Astrocyte (in vitro differentiated cells and primary cell): ENCODE measurements around the gene GORASP2. TPM values are rescaled to one million over a fixed set of nuclear protein-coding genes. Genes with fewer than 3 reads are reported as not detected.
A peak's percentile ranks its signal among the peaks of the same experiment; 100 is the strongest.

Experiments used
- DNase-seq: peaks from one replicate; pipeline ENCODE4 v3.0.0-alpha.2; 2010; ENCODE audit warnings: low read depth
- FAIRE-seq: peaks from 2 replicates; lab custom pipeline; 2011; peaks lifted over from hg19 to GRCh38; lab: Jason Lieb, UNC
- H2AFZ ChIP-seq: 2 replicates; pipeline ENCODE4 v1.6.0; 2012; ENCODE audit warnings: low read depth, low read length, inconsistent platforms
- H3K27ac ChIP-seq: 2 replicates; pipeline ENCODE4 v1.5.1; 2011; ENCODE audit warnings: low read depth, low read length, inconsistent platforms
- H3K27me3 ChIP-seq: 2 replicates; pipeline ENCODE4 v1.6.0; 2011; ENCODE audit warnings: low read length, inconsistent platforms; ENCODE audit not compliant: insufficient read depth
- H3K36me3 ChIP-seq: 2 replicates; pipeline ENCODE4 v1.5.1; 2011; ENCODE audit warnings: low read length, inconsistent platforms; ENCODE audit not compliant: insufficient read depth
- H3K4me1 ChIP-seq: 2 replicates; pipeline ENCODE4 v1.5.1; 2011; ENCODE audit warnings: low read length, inconsistent platforms; ENCODE audit not compliant: insufficient read depth
- H3K4me2 ChIP-seq: 2 replicates; pipeline ENCODE4 v1.6.0; 2012; ENCODE audit warnings: low read length, inconsistent platforms
- H3K4me3 ChIP-seq: 2 replicates; pipeline ENCODE4 v1.5.1; 2011; ENCODE audit warnings: low read depth, mild to moderate bottlenecking, low read length, inconsistent platforms; ENCODE audit not compliant: insufficient read depth
- H3K79me2 ChIP-seq: 2 replicates; pipeline ENCODE4 v1.6.0; 2012; ENCODE audit warnings: mild to moderate bottlenecking, low read length, inconsistent platforms; ENCODE audit not compliant: insufficient read depth
- H3K9ac ChIP-seq: 2 replicates; pipeline ENCODE4 v1.6.0; 2012; ENCODE audit warnings: mild to moderate bottlenecking, low read length, inconsistent platforms
- H3K9me3 ChIP-seq: 2 replicates; pipeline ENCODE4 v1.5.1; 2012; ENCODE audit warnings: low read depth, mild to moderate bottlenecking, low read length, inconsistent platforms; ENCODE audit not compliant: insufficient read depth
- H4K20me1 ChIP-seq: 2 replicates; pipeline ENCODE4 v1.6.0; 2012; ENCODE audit warnings: low read length, inconsistent platforms; ENCODE audit not compliant: insufficient read depth
- H3K27ac Mint-ChIP-seq: one replicate; pipeline ENCODE4 v1.8.0; 2021; ENCODE audit warnings: mild to moderate bottlenecking, mixed read lengths; ENCODE audit not compliant: unreplicated experiment
- H3K27me3 Mint-ChIP-seq: one replicate; pipeline ENCODE4 v1.8.0; 2021; ENCODE audit warnings: low read depth, mixed read lengths; ENCODE audit not compliant: unreplicated experiment
- H3K36me3 Mint-ChIP-seq: one replicate; pipeline ENCODE4 v1.8.0; 2021; ENCODE audit warnings: low read depth, mixed read lengths; ENCODE audit not compliant: unreplicated experiment
- H3K4me1 Mint-ChIP-seq: one replicate; pipeline ENCODE4 v1.8.0; 2021; ENCODE audit warnings: low read depth, mixed read lengths; ENCODE audit not compliant: unreplicated experiment
- H3K4me3 Mint-ChIP-seq: one replicate; pipeline ENCODE4 v1.8.0; 2021; ENCODE audit warnings: mild to moderate bottlenecking, moderate library complexity, mixed read lengths; ENCODE audit not compliant: unreplicated experiment
- H3K9me3 Mint-ChIP-seq: one replicate; pipeline ENCODE4 v1.8.0; 2021; ENCODE audit warnings: mild to moderate bottlenecking, mixed read lengths; ENCODE audit not compliant: unreplicated experiment
- CTCF ChIP-seq: IDR thresholded peaks from 2 replicates; pipeline ENCODE4 v1.5.1; 2011; ENCODE audit warnings: low read depth, mild to moderate bottlenecking, inconsistent platforms, low read length, moderate library complexity; ENCODE audit not compliant: insufficient read depth
- EZH2 ChIP-seq: IDR thresholded peaks from 2 replicates; pipeline ENCODE4 v1.6.1; 2012; ENCODE audit warnings: mild to moderate bottlenecking, low read length, inconsistent platforms; ENCODE audit not compliant: insufficient read depth
- total RNA-seq: library from RNA; stranded (reverse); gene quantifications from 2 replicates; pipeline ENCODE4 v1.2.1, GENCODE V29; 2021

The GORASP2 gene
- total RNA-seq, 1 donor from 2014 or later, result 116 TPM

GRCh38 chr2:170965446-170966225 is 36.6 kb downstream of the GORASP2 start:
- no peaks in the 10 kb centered on the region for H3K9me3 Mint-ChIP-seq
- peak overlapping the region; percentile 90 for H3K27ac Mint-ChIP-seq
- Histone ChIP-seq H3K9ac (peak overlapping the region; percentile 15), H3K79me2 (peaks cover 6% of the 10 kb centered on the region), H3K4me1 (peaks cover 19% of the 10 kb centered on the region), H3K4me2 (peak overlapping the region; percentile 75), H3K27ac (peak overlapping the region; percentile 52), H3K4me3 (no peak overlapping the region), H4K20me1 (peaks cover 46% of the 10 kb centered on the region), H3K9me3 (no peaks in the 10 kb centered on the region), H2AFZ (no peak overlapping the region), H3K27me3 (no peaks in the 10 kb centered on the region), H3K36me3 (peaks cover 47% of the 10 kb centered on the region)
- peaks cover 18% of the 10 kb centered on the region for H3K4me1 Mint-ChIP-seq
- H3K27me3 Mint-ChIP-seq, result no peaks in the 10 kb centered on the region
- H3K4me3 Mint-ChIP-seq, result peak overlapping the region; percentile 1
- DNase-seq (peak; percentile 87), FAIRE-seq (no peak)
- TF ChIP-seq EZH2 (no peak), CTCF (no peak)
- H3K36me3 Mint-ChIP-seq, result peaks cover 25% of the 10 kb centered on the region

- Histone ChIP-seq H3K27ac (peak overlapping the region; percentile 45), H2AFZ (no peak overlapping the region), H3K4me2 (peak overlapping the region; percentile 75), H3K79me2 (no peaks in the 10 kb centered on the region), H4K20me1 (peaks cover 37% of the 10 kb centered on the region), H3K27me3 (no peaks in the 10 kb centered on the region), H3K36me3 (peaks cover 36% of the 10 kb centered on the region), H3K9ac (no peak overlapping the region), H3K4me3 (no peak overlapping the region), H3K9me3 (no peaks in the 10 kb centered on the region), H3K4me1 (peaks cover 19% of the 10 kb centered on the region)
- peak; percentile 18 for TF ChIP-seq CTCF
- no peak for TF ChIP-seq EZH2
- FAIRE-seq, result no peak
- Mint-ChIP-seq H3K9me3 (no peaks in the 10 kb centered on the region), H3K27me3 (no peaks in the 10 kb centered on the region), H3K27ac (no peak overlapping the region), H3K36me3 (peaks cover 25% of the 10 kb centered on the region), H3K4me1 (peaks cover 18% of the 10 kb centered on the region), H3K4me3 (no peak overlapping the region)
- no peak for DNase-seq
Measured at GRCh38 chr2:170966648-170967396, 37.8 kb downstream of the GORASP2 start.
